Hepatocyte (in vitro differentiated cells): ENCODE measurements around the gene BCL2A1.

Experiments
- CTCF ChIP-seq: fragments of 200-600 bp; sonication (generic); IDR thresholded peaks from 2 replicates; pipeline ENCODE4 v1.5.1; 2016; ENCODE audit warnings: antibody characterized with exemption, mild to moderate bottlenecking; ENCODE audit not compliant: poor library complexity
- EZH2phosphoT487 ChIP-seq: fragments of 200-600 bp; sonication (generic); IDR thresholded peaks from one replicate; pipeline ENCODE4 v1.6.1; 2018; ENCODE audit warnings: antibody characterized with exemption, mild to moderate bottlenecking, low read depth, moderate library complexity; ENCODE audit not compliant: unreplicated experiment, severe bottlenecking

GRCh38 chr15:80003934-80004472 lies 33.0 kb upstream of the BCL2A1 start:
- TF ChIP-seq CTCF (no peak), EZH2phosphoT487 (no peak)
